GM18517 (cell line): ENCODE data around the gene TEX264.
"Not testable (repeated sequence)": the region's sequence is repeated elsewhere in the genome, so short reads cannot be mapped to it uniquely, and the experiment has no call there.

Experiments
- ATAC-seq: cut with Tn5 transposase; IDR thresholded peaks from one replicate; pipeline ENCODE4 v1.9.1; 2021; ENCODE audit warnings: mild to moderate bottlenecking, moderate library complexity; ENCODE audit not compliant: unreplicated experiment

Gene TEX264

DNA sequence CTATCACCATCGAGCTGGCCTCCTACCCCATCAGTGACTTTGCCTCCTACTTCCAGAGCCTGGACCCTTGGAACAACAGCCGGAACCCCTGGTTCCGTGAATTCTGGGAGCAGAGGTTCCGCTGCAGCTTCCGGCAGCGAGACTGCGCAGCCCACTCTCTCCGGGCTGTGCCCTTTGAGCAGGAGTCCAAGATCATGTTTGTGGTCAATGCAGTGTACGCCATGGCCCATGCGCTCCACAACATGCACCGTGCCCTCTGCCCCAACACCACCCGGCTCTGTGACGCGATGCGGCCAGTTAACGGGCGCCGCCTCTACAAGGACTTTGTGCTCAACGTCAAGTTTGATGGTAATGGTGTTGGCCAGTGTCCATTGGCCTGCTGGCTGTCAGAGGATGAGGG, 41.9 kb downstream of the TEX264 start:
- no peak for ATAC-seq

DNA sequence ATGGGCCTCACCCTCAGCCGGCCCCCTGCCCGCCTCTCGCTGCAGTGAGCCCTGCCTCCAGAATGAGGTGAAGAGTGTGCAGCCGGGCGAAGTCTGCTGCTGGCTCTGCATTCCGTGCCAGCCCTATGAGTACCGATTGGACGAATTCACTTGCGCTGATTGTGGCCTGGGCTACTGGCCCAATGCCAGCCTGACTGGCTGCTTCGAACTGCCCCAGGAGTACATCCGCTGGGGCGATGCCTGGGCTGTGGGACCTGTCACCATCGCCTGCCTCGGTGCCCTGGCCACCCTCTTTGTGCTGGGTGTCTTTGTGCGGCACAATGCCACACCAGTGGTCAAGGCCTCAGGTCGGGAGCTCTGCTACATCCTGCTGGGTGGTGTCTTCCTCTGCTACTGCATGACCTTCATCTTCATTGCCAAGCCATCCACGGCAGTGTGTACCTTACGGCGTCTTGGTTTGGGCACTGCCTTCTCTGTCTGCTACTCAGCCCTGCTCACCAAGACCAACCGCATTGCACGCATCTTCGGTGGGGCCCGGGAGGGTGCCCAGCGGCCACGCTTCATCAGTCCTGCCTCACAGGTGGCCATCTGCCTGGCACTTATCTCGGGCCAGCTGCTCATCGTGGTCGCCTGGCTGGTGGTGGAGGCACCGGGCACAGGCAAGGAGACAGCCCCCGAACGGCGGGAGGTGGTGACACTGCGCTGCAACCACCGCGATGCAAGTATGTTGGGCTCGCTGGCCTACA, 44.4 kb downstream of the TEX264 start:
- no peak for ATAC-seq

DNA sequence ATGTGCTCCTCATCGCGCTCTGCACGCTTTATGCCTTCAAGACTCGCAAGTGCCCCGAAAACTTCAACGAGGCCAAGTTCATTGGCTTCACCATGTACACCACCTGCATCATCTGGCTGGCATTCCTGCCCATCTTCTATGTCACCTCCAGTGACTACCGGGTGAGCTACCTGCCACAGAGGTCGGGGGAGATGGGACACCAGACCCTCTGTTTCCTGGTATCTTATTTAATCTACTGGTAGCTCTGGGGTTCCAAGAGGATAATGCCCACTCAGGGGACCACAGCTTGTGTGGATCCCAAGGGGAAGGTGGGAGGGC, 44.9 kb downstream of the TEX264 start:
- no peak for ATAC-seq

DNA sequence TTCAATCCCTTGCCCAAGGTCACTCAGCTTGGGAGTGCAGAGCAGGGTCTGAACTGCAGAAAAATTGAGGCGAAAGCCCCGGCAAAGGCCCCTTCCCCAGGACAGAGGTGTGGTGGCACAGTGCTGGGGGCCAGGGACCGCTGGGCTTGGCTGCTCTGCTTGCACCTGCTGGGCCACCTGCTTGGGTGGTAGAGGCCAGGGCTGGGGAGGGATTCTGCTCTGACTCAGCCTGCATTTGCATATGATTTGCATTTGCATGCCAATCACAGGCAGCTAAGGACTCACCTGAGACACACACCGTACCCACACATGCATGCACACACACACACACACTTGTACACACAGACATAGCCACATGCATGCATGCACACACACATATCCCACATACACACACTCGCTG, 45.8 kb downstream of the TEX264 start:
- no peak for ATAC-seq

DNA sequence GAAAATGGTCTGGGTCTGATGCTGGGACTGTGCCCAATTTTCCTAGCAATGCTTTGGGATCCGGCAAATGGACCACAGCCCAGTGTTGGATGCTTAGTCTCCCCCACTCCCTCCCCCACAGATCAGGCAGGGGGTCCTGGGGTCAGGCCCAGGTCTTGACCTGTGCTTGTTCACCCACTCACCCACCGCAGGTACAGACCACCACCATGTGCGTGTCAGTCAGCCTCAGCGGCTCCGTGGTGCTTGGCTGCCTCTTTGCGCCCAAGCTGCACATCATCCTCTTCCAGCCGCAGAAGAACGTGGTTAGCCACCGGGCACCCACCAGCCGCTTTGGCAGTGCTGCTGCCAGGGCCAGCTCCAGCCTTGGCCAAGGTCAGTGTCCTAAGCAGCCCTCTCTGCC, 46.4 kb downstream of the TEX264 start:
- ATAC-seq, result no peak

DNA sequence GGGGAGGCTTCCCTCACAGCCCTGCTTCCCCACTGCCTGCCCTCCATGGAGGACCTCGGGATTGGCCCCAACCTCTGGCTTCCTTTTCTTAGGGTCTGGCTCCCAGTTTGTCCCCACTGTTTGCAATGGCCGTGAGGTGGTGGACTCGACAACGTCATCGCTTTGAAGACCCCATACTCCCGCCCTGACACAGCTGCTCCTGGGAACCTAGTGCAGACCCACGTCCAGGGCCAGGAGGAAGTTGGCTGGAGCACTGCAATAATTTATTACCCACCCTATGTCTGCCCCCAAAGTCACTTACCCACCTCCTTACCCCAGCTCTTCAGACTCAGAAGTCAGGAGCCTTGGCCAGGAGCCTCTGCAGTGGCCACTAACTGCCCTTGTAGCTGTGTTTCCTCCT, 46.9 kb downstream of the TEX264 start:
- no peak for ATAC-seq

DNA sequence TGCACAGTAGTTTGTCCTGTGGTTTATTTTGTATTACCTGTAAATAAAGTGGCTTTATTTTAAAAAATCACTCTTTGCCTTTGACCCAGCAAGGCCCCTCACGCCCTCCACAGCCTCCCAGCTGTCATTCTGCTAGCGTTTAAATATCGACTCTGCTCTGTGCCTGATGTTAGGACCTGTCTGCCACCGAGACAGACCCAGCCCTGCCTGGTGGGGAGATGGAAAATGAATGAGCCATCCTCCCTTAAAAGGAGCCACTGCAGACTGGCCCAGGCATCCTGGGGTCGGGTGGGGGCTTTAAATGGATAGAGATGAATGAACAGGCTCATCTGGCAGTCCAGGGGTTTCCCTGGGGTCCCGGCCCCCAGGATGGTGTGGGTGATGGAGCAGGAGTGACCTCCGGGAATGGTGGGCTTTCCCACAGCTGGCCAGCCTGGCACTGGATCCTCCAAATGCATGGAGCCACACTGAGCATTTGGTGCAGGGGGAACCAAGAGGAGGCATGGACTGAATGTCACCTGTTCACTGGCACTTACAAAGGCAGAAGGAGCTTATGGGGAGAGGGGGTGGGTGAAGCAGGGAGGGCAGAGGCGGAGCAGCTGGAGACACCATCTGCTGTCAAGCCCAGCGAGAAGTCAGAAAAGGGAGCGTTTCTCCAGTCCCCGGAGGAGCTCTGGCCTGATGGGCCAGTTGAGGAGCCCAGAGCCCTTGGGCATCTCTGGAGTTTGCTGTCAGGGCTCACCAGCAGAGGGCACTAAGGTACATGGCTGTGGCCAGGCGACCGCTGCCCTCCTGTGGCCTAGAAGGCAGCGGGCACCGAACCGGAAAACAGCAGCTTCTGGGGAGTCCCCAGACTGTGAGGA, 47.7 kb downstream of the TEX264 start:
- peak; percentile 61 for ATAC-seq

DNA sequence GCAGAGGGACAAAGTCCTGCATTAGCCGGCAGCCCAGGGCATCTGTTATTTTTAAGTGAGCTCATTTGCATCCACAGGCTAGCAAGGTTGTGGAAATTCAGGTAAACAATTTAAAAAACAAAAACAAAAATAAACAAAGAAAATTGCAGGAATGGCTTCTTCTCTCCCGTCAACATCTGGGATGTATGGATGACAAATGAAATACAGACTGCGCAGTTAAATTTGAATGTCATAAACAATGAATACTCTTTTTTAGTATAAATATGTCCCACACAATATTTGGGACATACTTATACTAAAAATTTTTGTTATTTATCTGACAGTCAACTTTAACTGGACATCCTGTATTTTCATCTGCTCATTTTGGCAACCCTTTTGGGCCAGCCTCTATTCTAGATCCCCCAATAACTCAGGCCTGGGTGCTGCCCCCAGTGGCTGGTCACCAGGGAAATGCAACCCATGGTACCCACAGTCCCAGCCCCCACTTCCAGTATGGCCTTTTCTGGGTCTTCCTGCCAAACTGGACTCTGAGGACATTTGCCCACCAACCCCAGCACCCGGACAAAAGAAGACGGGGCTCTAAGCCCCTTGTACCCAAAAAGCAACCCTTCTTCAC, 48.5 kb downstream of the TEX264 start:
- ATAC-seq, result no peak

DNA sequence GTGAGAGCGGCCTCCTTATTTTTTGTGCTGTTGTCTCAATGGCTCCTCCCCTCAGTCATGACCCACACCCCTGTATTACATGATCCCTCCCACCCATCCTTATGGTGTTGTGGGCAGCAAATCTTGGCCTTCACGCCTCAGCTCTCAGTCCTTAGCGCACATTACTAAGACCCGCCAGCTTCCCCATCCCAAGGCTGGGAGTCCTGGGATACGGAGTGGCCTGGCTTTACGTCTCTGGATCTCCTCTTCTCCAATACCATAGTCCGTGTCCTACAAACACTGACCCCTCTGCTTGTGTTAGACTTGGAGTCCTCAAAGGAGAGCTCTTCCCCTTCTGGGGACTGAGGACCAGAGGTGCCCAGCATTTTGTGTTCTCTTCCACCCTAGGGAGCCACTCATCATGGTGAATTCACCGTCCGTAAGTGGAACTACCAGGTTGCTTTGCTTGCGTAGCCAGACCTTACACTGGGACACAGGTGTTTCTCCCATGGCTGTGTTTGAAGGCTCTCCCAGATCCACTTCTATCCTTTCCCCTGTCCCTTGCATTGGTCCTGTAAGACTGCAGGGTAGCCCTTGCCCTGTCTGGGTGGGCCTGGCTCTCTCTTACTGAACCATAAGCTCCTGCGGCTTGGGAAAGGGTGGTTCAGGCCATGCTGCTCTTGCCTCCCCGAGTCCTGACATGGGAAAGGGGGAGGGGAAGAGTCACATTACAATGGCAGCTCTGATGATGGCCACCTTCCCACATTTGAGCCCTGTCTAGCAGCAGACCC, 49.4 kb downstream of the TEX264 start:
- no peak for ATAC-seq

DNA sequence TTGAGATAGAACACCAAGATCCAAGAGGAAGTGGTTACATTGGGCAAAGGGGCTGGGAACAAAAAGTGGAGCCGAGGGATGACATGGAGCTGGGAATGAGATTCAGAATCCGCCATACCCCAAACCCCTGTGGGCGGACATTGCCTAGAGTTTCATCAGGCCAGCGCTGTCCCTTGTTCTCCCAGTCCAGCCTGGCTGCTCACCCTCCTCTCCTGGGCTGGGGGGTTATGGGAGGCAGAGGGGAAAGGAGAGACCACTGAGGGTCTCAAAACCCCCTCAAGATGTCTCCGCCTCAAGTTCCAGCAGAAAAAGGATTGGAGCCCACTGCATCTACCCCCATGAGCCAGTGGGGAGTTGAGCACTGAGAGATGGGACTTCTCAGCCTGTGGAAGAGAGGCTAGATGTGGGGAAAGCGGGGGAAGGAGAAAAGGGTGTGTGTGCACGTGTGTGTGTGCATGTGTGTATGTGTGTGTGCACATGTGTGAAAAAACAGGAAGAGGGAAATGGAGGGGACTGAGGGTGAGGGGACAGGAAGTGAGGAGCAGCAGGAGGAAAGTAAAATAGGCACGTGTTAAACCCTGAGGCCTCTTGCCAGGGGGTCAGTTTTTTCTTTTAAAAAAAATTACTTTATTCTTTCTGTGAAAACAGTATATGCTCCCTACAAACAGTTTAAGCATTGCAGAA, 50.2 kb downstream of the TEX264 start:
- no peak for ATAC-seq

DNA sequence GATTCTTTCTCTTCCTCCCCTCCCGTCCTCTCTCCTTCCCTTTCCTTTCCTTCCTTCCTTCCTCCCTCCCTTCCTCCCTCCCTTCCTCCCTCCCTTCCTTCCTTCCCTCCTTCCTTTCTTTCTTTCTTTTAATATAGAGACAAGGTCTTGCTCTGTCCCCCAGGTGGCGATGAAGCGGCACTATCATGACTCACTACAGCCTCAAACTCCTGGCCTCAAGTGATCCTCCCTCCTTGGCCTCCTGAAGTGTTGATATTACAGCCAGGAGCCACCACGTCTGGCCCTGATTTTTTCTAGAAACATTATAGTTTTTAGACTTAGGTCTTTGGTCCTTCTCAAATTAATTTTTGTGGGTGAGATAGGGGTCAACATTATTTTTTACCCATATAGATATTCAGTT, 51.3 kb downstream of the TEX264 start:
- no peak for ATAC-seq

DNA sequence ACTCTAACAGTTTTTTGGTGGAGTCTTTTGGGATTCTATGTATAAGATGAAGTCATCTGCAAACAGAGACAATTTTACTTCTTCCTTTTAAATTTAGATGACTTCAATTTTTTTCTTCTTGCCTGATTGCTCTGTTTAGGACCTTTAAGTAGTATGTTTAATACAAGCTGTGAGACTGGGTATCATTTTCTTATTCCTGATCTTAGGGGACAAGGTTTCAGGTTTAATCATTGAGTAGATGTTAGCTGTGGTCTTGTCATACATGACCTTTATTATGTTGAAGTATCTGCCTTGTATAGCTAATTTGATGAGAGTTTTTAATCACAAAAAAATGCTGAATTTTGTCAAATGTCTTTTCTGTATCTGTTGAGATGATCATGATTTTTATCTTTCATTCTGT, 56.4 kb downstream of the TEX264 start:
- ATAC-seq, result no peak

DNA sequence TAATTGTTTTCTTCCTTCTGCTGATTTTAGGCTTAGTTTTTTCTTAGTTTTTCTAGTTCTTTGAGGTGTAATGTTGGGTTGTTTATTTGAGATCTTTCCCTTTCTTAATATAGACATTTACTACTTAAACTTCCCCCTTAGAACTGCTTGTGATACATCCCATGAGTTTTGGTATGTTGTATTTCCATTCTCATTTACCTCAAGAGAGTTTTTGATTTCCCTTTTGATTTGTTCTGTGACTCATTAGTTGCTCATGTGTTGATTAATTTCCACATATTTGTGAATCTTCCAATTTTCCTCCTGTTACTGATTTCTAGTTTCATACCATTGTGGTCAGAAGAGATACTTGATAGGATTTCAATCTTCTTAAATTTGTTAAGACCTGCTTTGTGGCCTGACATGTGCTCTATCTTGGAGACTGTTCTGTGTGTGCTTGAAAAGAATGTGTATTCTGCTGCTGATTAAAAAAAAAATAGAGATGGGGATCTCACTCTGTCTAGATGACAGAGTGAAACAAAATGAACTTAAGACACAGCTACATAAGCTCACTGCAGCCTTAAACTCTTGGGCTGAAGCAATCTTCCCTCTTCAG, 58.1 kb downstream of the TEX264 start:
- ATAC-seq, result no peak

DNA sequence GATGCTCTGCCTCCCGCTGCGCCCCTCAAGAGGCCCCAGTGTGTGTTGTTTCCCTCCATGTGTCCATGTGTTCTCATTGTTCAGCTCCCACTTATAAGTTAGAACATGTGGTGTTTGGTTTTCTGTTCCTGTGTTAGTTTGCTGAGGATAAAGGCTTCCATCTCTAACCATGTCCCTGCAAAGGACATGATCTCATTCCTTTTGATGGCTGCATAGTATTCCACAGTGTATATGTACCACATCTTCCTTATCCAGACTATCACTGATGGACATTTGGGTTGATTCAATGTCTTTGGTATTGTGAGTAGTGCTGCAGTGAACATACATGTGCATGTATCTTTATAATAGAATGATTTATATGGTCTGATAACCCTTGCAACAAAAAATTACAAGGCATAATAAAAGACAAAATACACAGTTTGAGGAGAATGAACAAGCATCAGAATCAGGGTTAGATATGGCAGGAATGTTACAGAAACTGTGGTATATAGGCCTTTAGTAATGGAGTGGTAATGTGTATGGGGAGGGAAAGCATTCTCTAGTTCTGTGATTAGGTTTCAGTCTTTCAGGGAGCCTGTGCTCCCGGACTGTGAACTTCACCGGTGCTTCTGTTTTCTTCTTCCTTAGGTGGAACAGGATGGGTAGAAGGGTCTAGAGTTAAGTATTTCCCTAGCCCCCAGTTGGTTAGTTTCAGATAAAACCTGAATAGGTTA, 63.0 kb downstream of the TEX264 start:
- no peak for ATAC-seq

DNA sequence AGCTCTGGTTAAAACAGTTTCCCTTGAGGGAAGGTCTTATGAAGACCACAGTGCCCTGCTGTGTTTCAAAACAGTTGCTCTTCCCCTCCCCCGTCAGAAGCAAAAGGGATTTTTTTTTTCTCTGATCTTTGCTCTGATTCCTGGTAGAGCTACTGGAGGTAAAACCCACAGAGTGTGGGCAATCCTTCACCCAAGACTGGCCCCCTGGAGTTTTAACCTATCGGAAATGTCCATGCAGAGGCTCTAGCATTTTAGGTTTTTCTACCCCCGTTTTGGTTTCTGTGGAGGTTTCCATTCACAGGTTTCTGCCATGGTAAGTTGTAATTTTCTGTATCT, 63.5 kb downstream of the TEX264 start:
- no peak for ATAC-seq

DNA sequence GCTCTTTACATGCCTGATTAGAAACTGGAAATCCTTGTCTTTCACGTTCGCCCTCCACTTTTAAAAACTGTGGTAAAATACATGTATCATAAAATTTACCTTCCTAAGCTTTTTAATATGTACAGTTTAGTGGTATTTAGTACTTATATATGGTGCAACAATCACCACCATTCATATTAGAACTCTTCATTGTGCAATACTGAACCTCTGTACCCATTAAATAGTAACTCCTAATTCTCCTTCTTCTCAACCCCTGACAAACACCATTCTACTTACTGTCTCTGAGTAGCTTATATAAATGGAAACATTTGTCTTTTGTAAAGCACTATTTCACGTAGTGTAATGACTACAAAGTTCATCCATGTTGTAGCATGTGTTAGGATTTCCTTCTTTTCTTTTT, 64.0 kb downstream of the TEX264 start:
- no peak for ATAC-seq

DNA sequence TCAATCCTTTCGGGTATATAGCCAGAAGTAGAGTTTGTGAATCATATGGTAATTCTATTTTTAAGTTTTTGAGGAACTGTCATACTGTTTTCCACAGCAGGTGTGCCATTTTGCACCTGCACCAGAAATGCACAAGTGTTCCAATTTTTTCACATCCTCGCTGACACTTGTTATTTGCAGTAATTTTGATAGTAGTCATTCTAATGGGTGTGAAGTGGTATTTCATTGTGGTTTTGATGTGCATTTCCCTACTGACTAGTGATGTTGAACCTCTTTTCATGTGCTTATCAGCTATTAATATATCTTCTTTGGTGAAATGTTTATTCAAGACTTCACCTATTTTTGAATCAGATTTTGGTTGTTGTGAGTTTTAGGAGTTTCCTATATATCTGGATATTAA, 64.9 kb downstream of the TEX264 start:
- ATAC-seq, result no peak

DNA sequence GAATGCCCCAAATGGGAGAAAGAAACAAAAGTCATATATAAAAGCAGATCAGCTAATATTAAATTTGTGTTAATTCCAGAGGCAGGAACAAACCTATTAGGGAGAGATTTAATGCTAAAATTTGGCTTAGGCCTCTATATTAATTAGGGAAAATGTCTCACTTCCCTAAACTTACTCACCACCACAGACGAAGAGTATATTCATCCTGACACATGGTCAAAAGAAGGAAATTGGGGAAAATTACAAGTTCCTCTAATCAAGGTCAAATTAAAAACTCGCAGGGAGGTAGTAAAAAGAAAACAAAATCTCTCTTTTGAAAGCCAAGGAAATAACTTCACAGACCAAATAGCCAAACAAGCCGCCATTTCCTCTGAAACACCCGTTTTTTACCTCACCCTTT, 68.1 kb downstream of the TEX264 start:
- no peak for ATAC-seq

DNA sequence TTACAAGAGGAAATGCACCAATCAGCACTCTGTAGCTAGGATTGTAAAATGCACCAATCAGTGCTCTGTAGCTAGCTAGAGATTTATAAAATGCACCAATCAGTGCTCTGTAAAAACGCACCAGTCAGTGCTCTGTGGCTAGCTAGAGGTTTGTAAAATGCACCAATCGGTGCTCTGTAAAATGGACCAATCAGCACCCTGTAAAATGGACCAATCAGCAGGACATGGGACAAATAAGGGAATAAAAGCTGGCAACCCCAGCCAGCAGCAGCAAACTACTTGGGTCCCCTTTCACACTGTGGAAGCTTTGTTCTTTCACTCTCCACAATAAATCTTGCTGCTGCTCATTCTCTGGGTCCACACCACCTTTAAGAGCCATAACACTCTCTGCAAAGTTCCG, 71.3 kb downstream of the TEX264 start:
- ATAC-seq, result not testable (repeated sequence)

DNA sequence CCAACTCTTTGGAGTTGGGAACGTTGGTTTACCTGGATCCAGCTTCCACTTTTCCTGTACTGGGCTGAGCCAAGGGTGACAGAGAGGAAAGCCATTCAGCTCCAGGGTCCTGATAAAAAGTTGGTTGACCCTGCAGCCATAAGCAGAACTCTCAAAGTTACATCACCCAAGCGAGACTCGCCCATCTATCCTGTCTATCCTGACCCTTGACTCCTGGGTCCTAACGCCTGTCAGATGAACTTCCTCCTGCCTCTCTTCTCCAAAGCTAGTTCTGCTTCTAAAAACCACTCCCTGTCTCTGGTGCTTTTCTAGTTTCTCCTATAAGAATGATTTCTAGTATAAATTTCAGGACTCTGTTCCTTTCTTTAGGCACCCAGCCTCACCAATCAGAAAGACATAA, 71.9 kb downstream of the TEX264 start:
- not testable (repeated sequence) for ATAC-seq
